IMR-90 (cell line): ENCODE data around the gene PIGU. TPM values are rescaled to one million over a fixed set of nuclear protein-coding genes. Genes with fewer than 3 reads are reported as not detected.

Experiments
- ATAC-seq: fragments of 200-7000 bp; cut with Tn5 transposase; 2 replicates; pipeline ENCODE4 v1.9.1; 2020; ENCODE audit warnings: low read depth, mild to moderate bottlenecking, moderate library complexity
- BruUV-seq: library from RNA; stranded (reverse); fragments of 400-500 nt; replicated peaks from 2 replicates; lab custom pipeline; 2021; lab: Mats Ljungman, UMichigan
- CTCF ChIA-PET: fragments of 300-600 bp; formaldehyde crosslinking; extraction: SDS; loops from one replicate; lab custom pipeline; 2021; ENCODE audit warnings: antibody characterized with exemption; lab: Yijun Ruan, JAX
- POLR2A ChIA-PET: fragments of 300-600 bp; sonication (Branson Sonifier 250); formaldehyde crosslinking; loops from one replicate; lab custom pipeline; 2022; ENCODE audit warnings: antibody characterized with exemption; ENCODE audit not compliant: unreplicated experiment; lab: Charles Lee
- DNase-seq: peaks from one replicate; pipeline ENCODE4 v3.0.0; 2013
- H2AFZ ChIP-seq: replicated peaks from 2 replicates; pipeline ENCODE3; 2013; ENCODE audit warnings: low read length, mild to moderate bottlenecking; ENCODE audit not compliant: poor library complexity
- H2AK5ac ChIP-seq: 2 replicates; pipeline ENCODE4 v1.6.1; 2013; ENCODE audit warnings: low read depth, low read length, inconsistent platforms
- H2AK9ac ChIP-seq: replicated peaks from 2 replicates; pipeline ENCODE3; 2013; ENCODE audit warnings: mild to moderate bottlenecking, low read depth, low read length, moderate library complexity; ENCODE audit not compliant: poor library complexity
- H2BK120ac ChIP-seq: 2 replicates; pipeline ENCODE4 v1.6.1; 2013; ENCODE audit warnings: low read depth, low read length, inconsistent platforms
- H2BK15ac ChIP-seq: 3 replicates; pipeline ENCODE4 v1.6.1; 2013; ENCODE audit warnings: low read depth, low read length, inconsistent platforms
- H2BK20ac ChIP-seq: 2 replicates; pipeline ENCODE4 v1.6.1; 2013; ENCODE audit warnings: low read depth, mild to moderate bottlenecking, inconsistent platforms, low read length, moderate library complexity
- H2BK5ac ChIP-seq: 2 replicates; pipeline ENCODE4 v1.6.1; 2013; ENCODE audit warnings: mild to moderate bottlenecking, low read depth, low read length, inconsistent platforms; ENCODE audit not compliant: poor library complexity, severe bottlenecking
- H3K14ac ChIP-seq: replicated peaks from 2 replicates; pipeline ENCODE4 v1.6.1; 2013; ENCODE audit warnings: low read depth, low read length, inconsistent platforms
- H3K18ac ChIP-seq: 2 replicates; pipeline ENCODE4 v1.6.1; 2013; ENCODE audit warnings: low read depth, low read length, control low read depth
- H3K23ac ChIP-seq: 2 replicates; pipeline ENCODE4 v1.6.1; 2013; ENCODE audit warnings: low read depth, low read length, inconsistent platforms
- H3K27ac ChIP-seq: 2 replicates; pipeline ENCODE4 v1.5.1; 2013; ENCODE audit warnings: mild to moderate bottlenecking, control low read depth, low read length; ENCODE audit not compliant: insufficient read depth
- H3K27me3 ChIP-seq: 2 replicates; pipeline ENCODE4 v1.6.1; 2013; ENCODE audit warnings: low read length; ENCODE audit not compliant: control insufficient read depth, insufficient read depth
- H3K36me3 ChIP-seq: 2 replicates; pipeline ENCODE4 v1.6.1; 2013; ENCODE audit warnings: low read length, mixed read lengths; ENCODE audit not compliant: control insufficient read depth, insufficient read depth
- H3K4ac ChIP-seq: 2 replicates; pipeline ENCODE4 v1.6.1; 2013; ENCODE audit warnings: low read depth, low read length, inconsistent platforms
- H3K4me1 ChIP-seq: 2 replicates; pipeline ENCODE4 v1.6.1; 2013; ENCODE audit warnings: low read length, mixed read lengths; ENCODE audit not compliant: control insufficient read depth, insufficient read depth
- H3K4me2 ChIP-seq: 2 replicates; pipeline ENCODE4 v1.6.1; 2013; ENCODE audit warnings: low read depth, mild to moderate bottlenecking, control low read depth, low read length, moderate library complexity
- H3K4me3 ChIP-seq: 2 replicates; pipeline ENCODE4 v1.5.1; 2013; ENCODE audit warnings: low read depth, mild to moderate bottlenecking, control low read depth, low read length, moderate library complexity; ENCODE audit not compliant: insufficient read depth
- H3K56ac ChIP-seq: 2 replicates; pipeline ENCODE4 v1.6.1; 2013; ENCODE audit warnings: low read length, inconsistent platforms; ENCODE audit not compliant: insufficient read depth; ENCODE audit errors: extremely low read depth
- H3K79me1 ChIP-seq, 2 experiments: 2 replicates each; pipeline ENCODE4 v1.6.1; 2013; ENCODE audit warnings: low read length in 2 of 2, inconsistent platforms in 1 of 2, low read depth in 1 of 2
- H3K9ac ChIP-seq: 2 replicates; pipeline ENCODE4 v1.6.1; 2013; ENCODE audit warnings: low read depth, low read length, control low read depth
- H3K9me1 ChIP-seq: 2 replicates; pipeline ENCODE4 v1.6.1; 2013; ENCODE audit warnings: low read length, inconsistent platforms; ENCODE audit not compliant: insufficient read depth
- H3K9me3 ChIP-seq: 2 replicates; pipeline ENCODE4 v1.6.1; 2013; ENCODE audit warnings: low read length; ENCODE audit not compliant: control insufficient read depth, insufficient read depth
- H4K20me1 ChIP-seq: 2 replicates; pipeline ENCODE4 v1.6.1; 2013; ENCODE audit warnings: low read length, inconsistent platforms; ENCODE audit not compliant: insufficient read depth
- H4K5ac ChIP-seq: 2 replicates; pipeline ENCODE4 v1.6.1; 2013; ENCODE audit warnings: mild to moderate bottlenecking, low read depth, low read length, control low read depth
- H4K8ac ChIP-seq, 2 experiments: 2 replicates each; pipeline ENCODE4 v1.6.1; 2013; ENCODE audit warnings: low read depth in 2 of 2, low read length in 2 of 2, control low read depth in 1 of 2, inconsistent platforms in 1 of 2
- H4K91ac ChIP-seq: 2 replicates; pipeline ENCODE4 v1.6.1; 2013; ENCODE audit warnings: low read depth, low read length, inconsistent platforms; ENCODE audit not compliant: insufficient read depth
- MAFK ChIP-seq: IDR thresholded peaks from 2 replicates; pipeline ENCODE4 v1.6.1; 2012; ENCODE audit warnings: low read depth, low read length, improper control_type of control experiment
- MAZ ChIP-seq: IDR thresholded peaks from 2 replicates; pipeline ENCODE4 v1.6.1; 2012; ENCODE audit warnings: low read depth, mild to moderate bottlenecking, low read length, improper control_type of control experiment, moderate library complexity, borderline replicate concordance
- MXI1 ChIP-seq: IDR thresholded peaks from 2 replicates; pipeline ENCODE4 v1.6.1; 2012; ENCODE audit warnings: low read depth, mild to moderate bottlenecking, low read length, moderate library complexity, borderline replicate concordance
- NFE2L2 ChIP-seq: fragments of 150-350 bp; IDR thresholded peaks from 2 replicates; pipeline ENCODE4 v1.6.1; 2016; ENCODE audit warnings: low read depth, mild to moderate bottlenecking, low read length
- POLR2A ChIP-seq: IDR thresholded peaks from 2 replicates; pipeline ENCODE4 v1.6.1; 2012; ENCODE audit warnings: mild to moderate bottlenecking, low read depth, low read length
- RCOR1 ChIP-seq: IDR thresholded peaks from 2 replicates; pipeline ENCODE4 v1.6.1; 2012; ENCODE audit warnings: mild to moderate bottlenecking, low read length, improper control_type of control experiment; ENCODE audit not compliant: insufficient replicate concordance
- SMC3 ChIP-seq: fragments of 150-350 bp; IDR thresholded peaks from 2 replicates; pipeline ENCODE4 v1.6.1; 2016; ENCODE audit warnings: low read depth, mild to moderate bottlenecking, antibody characterized with exemption, low read length, moderate library complexity
- WGBS, 2 experiments: methylation state at CpG; one replicate each; pipeline versions ENCODE4 v1.1.5 to v1.1.7; 2013; ENCODE audit warnings: missing lambda C conversion rate in 2 of 2; ENCODE audit not compliant: insufficient read length in 1 of 2; ENCODE audit errors: extremely low coverage in 2 of 2; 5-methylcytosine and 5-hydroxymethylcytosine counted together
- dilution Hi-C: fragments of 300-500 bp; cut with HindIII; formaldehyde crosslinking; loops from one replicate; pipeline ENCODE4 v1.14.3; 2018; ENCODE audit warnings: low sequenced_read_pairs; ENCODE audit not compliant: unreplicated experiment
- in situ Hi-C: fragments of 300-500 bp; cut with MboI; formaldehyde crosslinking; loops from 3 replicates; pipeline ENCODE4 v1.14.3; 2019; ENCODE audit warnings: low sequenced_read_pairs, inconsistent platforms, mixed read lengths
- intact Hi-C: fragments of 100-400 bp; cut with micrococcal nuclease; formaldehyde crosslinking; loops from 2 replicates; pipeline ENCODE4 v1.10.0; 2022
- polyA plus RNA-seq, 3 experiments: library from polyadenylated mRNA; depleted of rRNA; stranded (reverse); fragments of >200 nt; gene quantifications; 2 replicates each; pipeline ENCODE4 v1.2.3, GENCODE V29; 2012; ENCODE audit warnings: low replicate concordance in 1 of 3
- total RNA-seq: library from RNA; depleted of rRNA; stranded (reverse); fragments of >200 nt; gene quantifications from 2 replicates; pipeline ENCODE4 v1.2.3, GENCODE V29; 2012

The PIGU gene
- total and polyA plus RNA-seq, 2 of the 4 experiments (the other 2 are of a cell fraction): 11.1 to 31.1 TPM

DNA sequence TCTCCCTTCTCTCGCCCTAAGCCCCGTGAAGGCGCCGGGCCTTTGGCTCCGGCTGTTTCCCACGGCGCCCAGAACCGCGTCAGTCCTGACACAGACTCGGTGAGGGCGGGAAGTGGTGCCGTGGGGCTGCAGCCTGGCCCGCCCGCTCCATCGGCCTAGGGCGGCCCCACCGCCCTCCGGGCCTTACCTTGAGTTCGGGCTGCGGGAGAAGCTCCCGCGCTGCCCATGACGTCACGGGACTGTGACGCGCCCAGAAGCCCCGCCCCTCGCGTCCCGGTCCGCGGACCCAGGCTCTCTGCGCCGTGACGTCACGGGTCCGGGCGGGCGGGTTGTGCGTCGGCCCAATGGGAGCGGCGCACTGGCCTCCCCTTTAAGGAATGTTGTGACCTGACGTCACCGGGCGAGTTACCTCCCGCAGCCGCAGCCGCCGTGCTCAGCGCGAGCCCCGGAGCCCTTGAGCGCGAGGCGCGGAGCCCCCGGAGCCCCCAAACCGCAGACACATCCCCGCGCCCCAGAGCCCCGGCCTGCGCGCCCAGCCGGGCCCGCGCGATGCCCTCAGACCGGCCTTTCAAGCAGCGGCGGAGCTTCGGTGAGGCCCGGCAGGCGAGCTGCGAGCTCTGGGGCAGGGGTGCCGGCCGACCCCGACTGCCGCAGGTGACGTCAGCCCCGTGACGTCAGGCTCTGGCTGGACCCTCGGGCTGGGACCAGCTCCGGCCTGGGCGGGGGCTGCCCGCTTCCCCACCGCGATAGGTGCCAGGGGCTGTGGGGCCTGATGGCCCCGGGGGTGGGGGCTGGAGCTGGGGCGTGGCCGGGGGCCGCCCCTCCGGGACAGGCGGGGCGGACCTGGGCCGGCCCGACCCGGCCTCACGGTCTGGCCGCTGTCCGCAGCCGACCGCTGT is 118.3 kb downstream of the PIGU start, which contains the start of gene MAP1LC3A:
TSS of gene MAP1LC3A (plus strand) at position 399 of the 899 bp plus-strand sequence. CDS start at position 550, 151 bp downstream.
- Histone ChIP-seq H3K4me3 (peak within 1 kb of the TSS; percentile 76), H2BK5ac (peak within 1 kb of the TSS; percentile 14), H3K23ac (peak within 1 kb of the TSS; percentile 74; the same call in 1 of the 2 replicates), H4K91ac (0 out of 2 replicates have a peak within 1 kb of the TSS, but pooled peaks have one; percentile 24), H2BK20ac (no peak within 1 kb of the TSS), H2AK9ac (peak within 1 kb of the TSS; percentile 85), H3K27ac (peak within 1 kb of the TSS; percentile 35), H4K8ac (peak within 1 kb of the TSS; percentile 74 to 98; a peak in 3 of 4 replicates), H3K27me3 (no peaks in the 10 kb centered on the region), H2BK15ac (no peak within 1 kb of the TSS; the same call in 2 of the 3 replicates), H4K5ac (peak within 1 kb of the TSS; percentile 87), H2AFZ (peak within 1 kb of the TSS; percentile 96), H3K14ac (peak within 1 kb of the TSS; percentile 74), H3K9me1 (0 out of 2 replicates have a peak, but pooled peaks cover 3% of the 10 kb centered on the region), H3K9me3 (no peaks in the 10 kb centered on the region), H2BK120ac (peak within 1 kb of the TSS; percentile 27; the same call in 1 of the 2 replicates), H3K56ac (no peak within 1 kb of the TSS), H4K20me1 (no peaks in the 10 kb centered on the region), H3K4ac (peak within 1 kb of the TSS; percentile 61), H3K18ac (no peak within 1 kb of the TSS; the same call in 1 of the 2 replicates), H2AK5ac (peak within 1 kb of the TSS; percentile 80; the same call in 1 of the 2 replicates), H3K4me2 (peak within 1 kb of the TSS; percentile 94), H3K9ac (peak within 1 kb of the TSS; percentile 66), H3K4me1 (peaks cover 2% of the 10 kb centered on the region; the same call in 1 of the 2 replicates), H3K36me3 (peaks cover 3% of the 10 kb centered on the region; the same call in 1 of the 2 replicates), H3K79me1 (peaks cover 0 to 13% of the 10 kb centered on the region in 2 experiments; a peak in 2 of 4 replicates)
- POLR2A ChIA-PET: no interaction called here
- in situ Hi-C loops (no loop called here), intact Hi-C loops (loop anchor here (5.0 kb wide), 1 partner anchor 144 kb away; the partner anchor contains the start of gene TP53INP2), dilution Hi-C loops (no loop called here)
- DNase-seq (peak; percentile 95), ATAC-seq (peak; percentile 92)
- 1% methylated on average over 76 of the region's 103 CpGs; no CpG with 5 or more reads in 1 of the 2 experiments for WGBS, 2 experiments
- TF ChIP-seq NFE2L2: 0 out of 2 replicates have a peak, but pooled peaks have one; percentile 20
- TF ChIP-seq POLR2A: peak; percentile 76
- no peak for TF ChIP-seq SMC3
- no peak; the same call in 1 of the 2 replicates for TF ChIP-seq MXI1
- TF ChIP-seq RCOR1: no peak
- TF ChIP-seq MAFK: no peak
- 0 out of 2 replicates have a peak, but pooled peaks have one; percentile 51 for TF ChIP-seq MAZ
- CTCF ChIA-PET: no interaction called here
- TSS peak; percentile 66 for BruUV-seq
